Caco-2 (cell line): Measurements from ENCODE around the gene AP5S1. TPM values are rescaled to one million over a fixed set of nuclear protein-coding genes. Genes with fewer than 3 reads are reported as not detected.
A peak's percentile ranks its signal among the peaks of the same experiment; 100 is the strongest.

Experiments used
- BruUV-seq: library from RNA; stranded (reverse); fragments of 400-500 nt; replicated peaks from 2 replicates; lab custom pipeline; 2021; lab: Mats Ljungman, UMichigan
- CTCF ChIA-PET: fragments of 300-600 bp; sonication (Branson Sonifier 250); formaldehyde crosslinking; loops from one replicate; lab custom pipeline; 2022; ENCODE audit warnings: antibody characterized with exemption; lab: Charles Lee
- POLR2A ChIA-PET: fragments of 300-600 bp; sonication (Branson Sonifier 250); formaldehyde crosslinking; loops from one replicate; lab custom pipeline; 2022; ENCODE audit warnings: antibody characterized with exemption; lab: Charles Lee
- DNase-seq, 2 experiments: peaks; one replicate each; pipeline versions ENCODE4 v3.0.0 to v3.0.0-alpha.2; 2020 to 2022
- H3K27me3 ChIP-seq: replicated peaks from 2 replicates; pipeline ENCODE4 v1.6.0; 2011; ENCODE audit warnings: low read length; ENCODE audit not compliant: control insufficient read depth, insufficient read depth
- H3K36me3 ChIP-seq: 2 replicates; pipeline ENCODE4 v1.5.1; 2011; ENCODE audit warnings: low read length; ENCODE audit not compliant: control insufficient read depth, insufficient read depth
- H3K4me1 ChIP-seq: fragments of 250-450 bp; sonication (Bioruptor Pico); 2 replicates; pipeline ENCODE4 v1.5.1; 2020; ENCODE audit warnings: mild to moderate bottlenecking
- H3K4me3 ChIP-seq: 2 replicates; pipeline ENCODE4 v1.5.1; 2011; ENCODE audit warnings: low read depth, mild to moderate bottlenecking, control low read depth, low read length
- H3K9me3 ChIP-seq: fragments of 250-450 bp; sonication (Bioruptor Pico); 2 replicates; pipeline ENCODE4 v1.5.1; 2020; ENCODE audit warnings: mild to moderate bottlenecking, moderate library complexity
- H3K27ac Mint-ChIP-seq: one replicate; pipeline ENCODE4 v1.8.0; 2022; ENCODE audit warnings: mixed read lengths; ENCODE audit not compliant: unreplicated experiment
- H3K27me3 Mint-ChIP-seq: one replicate; pipeline ENCODE4 v1.8.0; 2022; ENCODE audit warnings: mixed read lengths; ENCODE audit not compliant: insufficient read depth, unreplicated experiment
- H3K36me3 Mint-ChIP-seq: one replicate; pipeline ENCODE4 v1.8.0; 2022; ENCODE audit warnings: mild to moderate bottlenecking, mixed read lengths; ENCODE audit not compliant: insufficient read depth, unreplicated experiment
- H3K4me1 Mint-ChIP-seq: one replicate; pipeline ENCODE4 v1.8.0; 2022; ENCODE audit warnings: low read depth, mixed read lengths; ENCODE audit not compliant: unreplicated experiment
- H3K4me3 Mint-ChIP-seq: one replicate; pipeline ENCODE4 v1.8.0; 2022; ENCODE audit warnings: mild to moderate bottlenecking, moderate library complexity, mixed read lengths; ENCODE audit not compliant: unreplicated experiment
- H3K9me3 Mint-ChIP-seq: one replicate; pipeline ENCODE4 v1.8.0; 2022; ENCODE audit warnings: mixed read lengths; ENCODE audit not compliant: unreplicated experiment
- intact Hi-C: fragments of 100-400 bp; cut with micrococcal nuclease; formaldehyde crosslinking; loops from one replicate; pipeline ENCODE4 v1.10.0; 2022; ENCODE audit not compliant: unreplicated experiment
- total RNA-seq: library from RNA; stranded (reverse); gene quantifications from 2 replicates; pipeline ENCODE4 v1.2.3, GENCODE V29; 2022
- TF ChIP-seq, protein P1 (sequence below), 2 experiments: fragments of 200-600 bp in 1 of 2; IDR thresholded peaks; 1 replicate in 1 of 2; 2 replicates in 1 of 2; pipeline versions ENCODE4 v1.5.1 to v1.8.0; 2011 to 2022; ENCODE audit warnings: antibody characterized with exemption in 1 of 2, control low read depth in 1 of 2, inconsistent platforms in 1 of 2, low read depth in 1 of 2, low read length in 1 of 2, mild to moderate bottlenecking in 1 of 2, moderate library complexity in 1 of 2; ENCODE audit not compliant: insufficient read depth in 1 of 2, severe bottlenecking in 1 of 2, unreplicated experiment in 1 of 2

AP5S1 gene
- total RNA-seq, 1 experiment from 2014 or later: 17.3 TPM

- peaks cover 3% of the 10 kb centered on the region for H3K27me3 Mint-ChIP-seq
- no peaks in the 10 kb centered on the region for H3K27me3 ChIP-seq
- ChIA-PET POLR2A (interaction anchor here (1.6 kb wide), 1 partner anchor 11 kb away, joined by 5 read pairs; the partner anchor contains the start of gene CDC25B), CTCF (interaction anchor here (2.5 kb wide), 1 partner anchor 17 kb away, joined by 8 read pairs; the partner anchor contains the start of gene ADISSP)
- no peaks in the 10 kb centered on the region for H3K36me3 ChIP-seq
- H3K9me3 ChIP-seq: no peaks in the 10 kb centered on the region
- H3K4me3 Mint-ChIP-seq: peak overlapping the region; percentile 30
- peaks cover 7% of the 10 kb centered on the region for H3K4me1 Mint-ChIP-seq
- H3K9me3 Mint-ChIP-seq: no peaks in the 10 kb centered on the region
- no peak overlapping the region for H3K27ac Mint-ChIP-seq
- no peak for DNase-seq
- BruUV-seq: no TSS peak
- peaks cover 14% of the 10 kb centered on the region for H3K36me3 Mint-ChIP-seq
- H3K4me3 ChIP-seq: no peak overlapping the region; the same call in 1 of the 2 replicates
- intact Hi-C loops: loop anchor here (5.0 kb wide), 1 partner anchor 72 kb away; no protein-coding TSS in a partner anchor
- TF ChIP-seq, protein P1, sequence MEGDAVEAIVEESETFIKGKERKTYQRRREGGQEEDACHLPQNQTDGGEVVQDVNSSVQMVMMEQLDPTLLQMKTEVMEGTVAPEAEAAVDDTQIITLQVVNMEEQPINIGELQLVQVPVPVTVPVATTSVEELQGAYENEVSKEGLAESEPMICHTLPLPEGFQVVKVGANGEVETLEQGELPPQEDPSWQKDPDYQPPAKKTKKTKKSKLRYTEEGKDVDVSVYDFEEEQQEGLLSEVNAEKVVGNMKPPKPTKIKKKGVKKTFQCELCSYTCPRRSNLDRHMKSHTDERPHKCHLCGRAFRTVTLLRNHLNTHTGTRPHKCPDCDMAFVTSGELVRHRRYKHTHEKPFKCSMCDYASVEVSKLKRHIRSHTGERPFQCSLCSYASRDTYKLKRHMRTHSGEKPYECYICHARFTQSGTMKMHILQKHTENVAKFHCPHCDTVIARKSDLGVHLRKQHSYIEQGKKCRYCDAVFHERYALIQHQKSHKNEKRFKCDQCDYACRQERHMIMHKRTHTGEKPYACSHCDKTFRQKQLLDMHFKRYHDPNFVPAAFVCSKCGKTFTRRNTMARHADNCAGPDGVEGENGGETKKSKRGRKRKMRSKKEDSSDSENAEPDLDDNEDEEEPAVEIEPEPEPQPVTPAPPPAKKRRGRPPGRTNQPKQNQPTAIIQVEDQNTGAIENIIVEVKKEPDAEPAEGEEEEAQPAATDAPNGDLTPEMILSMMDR (IDR thresholded peaks at IDR 0.05; ENCODE audit: insufficient read depth in 1 of 2, low read depth in 1 of 2, low read length in 1 of 2, severe bottlenecking in 1 of 2, unreplicated experiment in 1 of 2): no peak
- H3K4me1 ChIP-seq: peaks cover 29% of the 10 kb centered on the region
These were observed 35.5 kb upstream of the AP5S1 start for GRCh38 chr20:3784863-3785239.

DNA sequence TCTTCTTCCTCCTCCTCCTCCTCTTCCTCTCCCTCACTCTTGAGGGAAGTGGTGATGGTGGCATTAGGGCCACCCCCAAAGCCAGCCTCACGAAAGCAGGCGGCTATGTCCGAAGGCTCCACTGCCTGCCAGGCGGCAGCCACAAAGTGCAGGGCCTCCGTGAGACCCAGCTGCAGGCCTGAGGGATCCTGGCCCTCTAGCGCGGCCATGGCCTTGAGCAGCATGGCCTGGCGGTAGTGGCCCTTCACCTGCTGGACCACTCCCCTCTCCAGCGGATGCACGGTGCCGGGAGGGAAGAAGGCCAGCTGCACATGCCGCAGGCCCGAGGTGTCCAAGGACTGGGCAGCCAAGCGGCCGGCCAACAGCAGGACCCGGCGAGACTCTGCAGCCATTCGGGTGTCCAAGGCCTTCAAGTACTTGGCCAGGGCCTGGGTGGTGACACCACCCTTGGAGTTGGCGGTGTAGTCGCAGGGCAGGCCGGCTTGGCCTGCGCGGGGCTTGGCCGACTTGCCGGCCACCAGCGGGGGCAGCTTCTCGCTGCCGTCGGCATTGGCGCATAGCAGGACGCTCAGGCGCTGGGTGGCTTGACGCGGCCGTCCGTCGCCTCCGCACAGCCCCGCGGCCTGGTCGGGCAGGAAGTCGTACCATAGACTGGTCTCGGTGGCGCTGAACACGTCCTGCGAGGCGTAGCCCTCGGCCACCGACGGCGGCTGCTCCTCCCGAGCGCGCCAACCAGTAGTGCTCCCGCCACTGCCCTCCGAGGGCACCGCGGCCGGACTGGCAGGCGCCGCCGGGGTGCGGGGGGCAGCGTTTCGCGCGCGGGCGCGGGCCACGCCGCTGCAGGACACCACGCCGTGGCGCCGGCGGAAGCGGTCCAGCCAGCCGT is 34.9 kb upstream of the AP5S1 start:
- intact Hi-C loops: loop anchor here (1.0 to 5.0 kb wide), 2 partner anchors 35 to 72 kb away; partner anchors contain the start of gene AP5S1
- H3K36me3 Mint-ChIP-seq: peaks cover 14% of the 10 kb centered on the region
- CTCF ChIA-PET: interaction anchor here (1.1 to 2.5 kb wide), 4 partner anchors 17 to 287 kb away, joined by 3 to 27 read pairs (median 12); partner anchors contain the start of genes ADISSP and AP5S1
- TF ChIP-seq, protein P1 (IDR thresholded peaks at IDR 0.05; ENCODE audit: insufficient read depth in 1 of 2, low read depth in 1 of 2, low read length in 1 of 2, severe bottlenecking in 1 of 2, unreplicated experiment in 1 of 2): no peak
- Histone ChIP-seq H3K27me3 (no peaks in the 10 kb centered on the region), H3K9me3 (no peaks in the 10 kb centered on the region), H3K4me3 (peak overlapping the region; percentile 89), H3K36me3 (no peaks in the 10 kb centered on the region), H3K4me1 (peaks cover 29% of the 10 kb centered on the region)
- H3K9me3 Mint-ChIP-seq: no peaks in the 10 kb centered on the region
- H3K27ac Mint-ChIP-seq: no peak overlapping the region
- H3K4me1 Mint-ChIP-seq: peaks cover 7% of the 10 kb centered on the region
- BruUV-seq: no TSS peak
- POLR2A ChIA-PET: interaction anchor here (1.5 to 2.1 kb wide), 3 partner anchors 10 to 35 kb away, joined by 5 to 12 read pairs (median 7); partner anchors contain the start of genes AP5S1 and CDC25B
- H3K27me3 Mint-ChIP-seq: peaks cover 3% of the 10 kb centered on the region
- no peak for DNase-seq
- H3K4me3 Mint-ChIP-seq: peak overlapping the region; percentile 74

DNA sequence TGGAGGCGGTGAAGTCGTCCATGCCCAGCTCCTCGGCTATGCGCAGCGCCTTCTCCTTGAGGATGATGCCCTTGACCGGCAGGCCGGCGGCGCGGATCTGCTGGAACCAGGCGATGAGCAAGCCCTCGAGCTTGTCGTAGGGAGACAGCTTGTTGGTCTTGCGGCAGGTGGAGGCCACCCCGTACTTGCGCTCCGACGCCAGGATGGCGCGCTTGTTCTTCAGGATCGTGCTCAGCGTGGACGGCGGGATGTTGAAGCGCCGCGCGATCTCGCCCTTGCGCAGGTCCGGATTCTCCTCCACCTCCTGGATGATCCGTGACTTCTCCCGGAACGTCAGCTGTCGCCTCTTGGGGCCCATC is 34.2 kb upstream of the AP5S1 start:
- Histone ChIP-seq H3K9me3 (no peaks in the 10 kb centered on the region), H3K4me3 (peak overlapping the region; percentile 89), H3K36me3 (no peaks in the 10 kb centered on the region), H3K27me3 (no peaks in the 10 kb centered on the region), H3K4me1 (peaks cover 29% of the 10 kb centered on the region)
- Mint-ChIP-seq H3K4me3 (peak overlapping the region; percentile 74), H3K4me1 (peaks cover 7% of the 10 kb centered on the region), H3K27me3 (peaks cover 3% of the 10 kb centered on the region), H3K36me3 (peaks cover 12% of the 10 kb centered on the region), H3K27ac (no peak overlapping the region), H3K9me3 (no peaks in the 10 kb centered on the region)
- intact Hi-C loops: loop anchor here (1.0 to 5.0 kb wide), 2 partner anchors 34 to 71 kb away; partner anchors contain the start of gene AP5S1
- no TSS peak for BruUV-seq
- ChIA-PET POLR2A (interaction anchor here (0.8 to 2.1 kb wide), 4 partner anchors 10 to 34 kb away, joined by 3 to 12 read pairs (median 6); partner anchors contain the start of genes AP5S1 and CDC25B), CTCF (interaction anchor here (0.6 to 2.5 kb wide), 10 partner anchors 10 to 286 kb away, joined by 3 to 27 read pairs (median 5); partner anchors contain the start of genes ADISSP, AP5S1, CDC25B and MAVS)
- peak; percentile 61 to 71 for DNase-seq
- TF ChIP-seq, protein P1 (IDR thresholded peaks at IDR 0.05; ENCODE audit: insufficient read depth in 1 of 2, low read depth in 1 of 2, low read length in 1 of 2, severe bottlenecking in 1 of 2, unreplicated experiment in 1 of 2): no peak
